Renal cortex interstitium (tissue), 3 donors: ENCODE measurements around the gene RAMP1. TPM values are rescaled to one million over a fixed set of nuclear protein-coding genes. Genes with fewer than 3 reads are reported as not detected.

Source experiments
- polyA plus RNA-seq, 3 donors: library from polyadenylated mRNA; unstranded; fragments of 120-200 nt; gene quantifications; one replicate each; pipeline ENCODE4 v1.2.1, GENCODE V29; 2013; ENCODE audit not compliant: insufficient read length in 3 of 3

RAMP1 gene
- polyA plus RNA-seq, 3 donors = 2.3 to 4.5 (median 3.5) TPM

Other genes with a start within 250 kb of the RAMP1 start
- 100 to 1,000 TPM in 1 of 3 donors, 10 to 100 TPM in 2; 76.2 to 104 (median 94.4) TPM for gene LRRFIP1, start 232.0 kb upstream of the RAMP1 start, polyA plus RNA-seq
- under 1 TPM; 0.53 to 0.70 (median 0.56) TPM for gene RBM44, start 60.8 kb upstream of the RAMP1 start, polyA plus RNA-seq
- gene UBE2F, start 107.4 kb downstream of the RAMP1 start, polyA plus RNA-seq = 10 to 100 TPM; 40.1 to 44.0 (median 41.0) TPM
- 10 to 100 TPM; 25.2 to 30.8 (median 27.7) TPM for gene SCLY, start 201.4 kb downstream of the RAMP1 start, polyA plus RNA-seq
- gene ESPNL, start 240.7 kb downstream of the RAMP1 start, polyA plus RNA-seq = 1 to 10 TPM; 1.9 to 4.5 (median 2.7) TPM